ENCODE data around the gene RELA.
A peak's percentile ranks its signal among the peaks of the same experiment; 100 is the strongest.
"Not testable (repeated sequence)": the region's sequence is repeated elsewhere in the genome, so short reads cannot be mapped to it uniquely, and the experiment has no call there.

Gene RELA

DNA sequence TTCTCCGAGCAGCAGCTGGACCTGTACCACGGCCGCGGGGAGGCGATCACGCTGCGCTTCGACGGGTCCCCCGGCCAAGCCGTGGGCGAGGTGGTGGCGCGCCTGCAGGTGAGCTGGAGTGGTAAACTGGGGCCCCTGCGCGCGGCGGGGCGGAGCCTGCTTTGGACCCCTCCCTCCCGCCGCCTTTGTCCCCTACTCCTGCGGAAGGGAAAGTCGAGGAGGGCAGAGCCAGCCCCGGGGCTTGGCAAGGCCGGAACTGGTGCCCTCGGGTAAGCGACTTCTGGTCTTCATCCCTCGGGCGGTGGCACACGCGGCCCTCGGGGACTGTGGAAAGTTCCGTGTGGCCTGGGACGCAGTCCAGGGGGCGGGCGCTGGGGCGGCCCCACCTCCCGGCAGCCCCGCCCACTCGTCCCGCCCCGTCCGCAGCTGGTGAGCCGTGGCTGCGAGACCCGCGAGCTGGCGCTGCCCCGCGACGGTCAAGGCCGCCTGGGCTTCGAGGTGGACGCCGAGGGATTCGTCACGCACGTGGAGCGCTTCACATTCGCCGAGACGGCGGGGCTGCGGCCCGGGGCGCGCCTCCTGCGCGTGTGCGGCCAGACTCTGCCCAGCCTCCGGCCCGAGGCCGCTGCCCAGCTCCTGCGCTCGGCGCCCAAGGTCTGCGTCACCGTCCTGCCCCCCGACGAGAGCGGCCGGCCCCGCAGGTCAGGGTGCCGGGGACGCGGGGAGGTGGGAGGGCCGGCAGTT lies 15.6 kb downstream of the RELA start:
- ATAC-seq, result no peak

DNA sequence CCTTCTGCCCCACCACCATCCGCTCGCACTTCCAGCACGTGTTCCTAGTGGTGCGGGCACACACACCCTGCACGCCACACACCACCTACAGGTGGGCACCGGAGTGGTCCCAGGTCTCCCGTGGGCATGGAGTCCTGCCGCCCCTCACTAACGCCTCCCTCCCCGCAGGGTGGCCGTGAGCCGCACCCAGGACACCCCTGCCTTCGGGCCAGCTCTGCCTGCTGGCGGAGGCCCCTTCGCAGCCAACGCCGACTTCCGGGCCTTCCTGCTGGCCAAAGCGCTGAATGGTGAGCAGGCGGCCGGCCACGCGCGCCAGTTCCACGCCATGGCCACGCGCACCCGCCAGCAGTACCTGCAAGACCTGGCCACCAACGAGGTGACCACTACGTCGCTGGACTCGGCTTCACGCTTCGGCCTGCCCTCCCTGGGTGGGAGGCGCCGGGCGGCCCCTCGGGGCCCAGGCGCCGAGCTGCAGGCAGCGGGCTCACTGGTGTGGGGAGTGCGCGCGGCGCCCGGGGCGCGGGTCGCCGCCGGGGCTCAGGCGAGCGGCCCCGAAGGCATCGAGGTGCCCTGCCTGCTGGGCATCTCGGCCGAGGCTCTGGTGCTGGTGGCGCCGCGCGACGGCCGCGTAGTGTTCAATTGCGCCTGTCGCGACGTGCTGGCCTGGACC lies 16.3 kb downstream of the RELA start:
- ATAC-seq, result no peak

GRCh38 chr11:65645710-65646109 lies 17.0 kb downstream of the RELA start:
- no peak for ATAC-seq

GRCh38 chr11:65644837-65645236 lies 17.9 kb downstream of the RELA start:
- no peak for ATAC-seq

DNA sequence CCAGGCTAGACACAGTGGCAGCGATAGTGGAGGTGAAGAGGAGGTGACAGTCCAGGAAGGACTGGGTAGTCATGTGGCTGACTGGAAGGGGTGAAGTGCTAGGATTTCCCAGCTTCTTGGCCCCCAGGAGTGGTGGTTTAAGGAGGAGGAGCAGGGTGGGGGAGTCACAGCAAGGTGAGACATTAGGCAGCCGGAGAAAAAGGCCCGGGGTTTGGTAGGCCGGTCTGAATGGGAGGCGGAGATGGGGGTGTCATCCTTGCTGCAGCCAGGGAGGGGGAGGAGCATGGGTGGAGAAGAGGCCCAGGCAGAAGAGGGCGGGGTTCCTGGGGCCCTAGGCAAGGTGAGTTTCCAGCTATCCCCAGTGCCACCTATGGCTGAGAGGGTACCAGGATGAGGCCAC lies 18.7 kb downstream of the RELA start:
- no peak for ATAC-seq

GRCh38 chr11:65642014-65642671 lies 20.6 kb downstream of the RELA start:
- no peak for ATAC-seq

GRCh38 chr11:65641297-65642013 lies 21.3 kb downstream of the RELA start:
- no peak for ATAC-seq

DNA sequence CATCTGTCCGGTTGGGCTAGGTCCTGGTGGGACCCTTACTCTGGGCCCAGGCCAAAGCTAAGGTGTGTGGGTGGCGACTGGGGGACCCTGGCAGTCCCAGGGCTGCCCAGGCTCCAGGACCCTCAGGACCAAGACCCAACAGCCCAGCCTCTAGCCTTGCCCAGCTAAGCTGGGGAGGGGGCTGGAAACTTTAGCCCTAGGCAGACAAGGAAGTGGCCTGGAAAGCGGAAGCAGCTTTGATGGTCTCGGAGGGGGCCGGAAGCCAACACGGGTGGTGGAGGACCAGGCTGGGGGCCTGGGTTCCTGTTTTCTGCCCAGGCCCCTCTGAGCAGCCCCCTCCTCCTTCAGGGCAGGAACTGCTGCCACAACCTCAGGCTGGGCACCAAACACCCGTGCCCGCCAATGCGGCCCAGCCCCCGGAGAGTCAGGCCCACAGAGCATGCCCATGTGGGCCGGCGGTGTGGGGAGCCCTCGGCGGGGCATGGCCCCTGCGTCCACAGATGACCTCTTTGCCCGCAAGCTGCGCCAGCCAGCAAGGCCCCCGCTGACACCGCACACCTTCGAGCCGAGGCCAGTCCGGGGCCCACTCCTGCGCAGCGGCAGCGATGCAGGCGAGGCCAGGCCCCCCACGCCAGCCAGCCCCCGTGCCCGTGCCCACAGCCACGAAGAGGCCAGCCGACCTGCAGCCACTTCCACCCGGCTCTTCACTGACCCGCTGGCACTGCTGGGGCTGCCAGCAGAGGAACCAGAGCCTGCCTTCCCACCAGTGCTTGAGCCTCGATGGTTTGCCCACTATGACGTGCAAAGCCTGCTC lies 22.0 kb downstream of the RELA start:
- peak in 1 of 2 donors; percentile 21 for ATAC-seq

DNA sequence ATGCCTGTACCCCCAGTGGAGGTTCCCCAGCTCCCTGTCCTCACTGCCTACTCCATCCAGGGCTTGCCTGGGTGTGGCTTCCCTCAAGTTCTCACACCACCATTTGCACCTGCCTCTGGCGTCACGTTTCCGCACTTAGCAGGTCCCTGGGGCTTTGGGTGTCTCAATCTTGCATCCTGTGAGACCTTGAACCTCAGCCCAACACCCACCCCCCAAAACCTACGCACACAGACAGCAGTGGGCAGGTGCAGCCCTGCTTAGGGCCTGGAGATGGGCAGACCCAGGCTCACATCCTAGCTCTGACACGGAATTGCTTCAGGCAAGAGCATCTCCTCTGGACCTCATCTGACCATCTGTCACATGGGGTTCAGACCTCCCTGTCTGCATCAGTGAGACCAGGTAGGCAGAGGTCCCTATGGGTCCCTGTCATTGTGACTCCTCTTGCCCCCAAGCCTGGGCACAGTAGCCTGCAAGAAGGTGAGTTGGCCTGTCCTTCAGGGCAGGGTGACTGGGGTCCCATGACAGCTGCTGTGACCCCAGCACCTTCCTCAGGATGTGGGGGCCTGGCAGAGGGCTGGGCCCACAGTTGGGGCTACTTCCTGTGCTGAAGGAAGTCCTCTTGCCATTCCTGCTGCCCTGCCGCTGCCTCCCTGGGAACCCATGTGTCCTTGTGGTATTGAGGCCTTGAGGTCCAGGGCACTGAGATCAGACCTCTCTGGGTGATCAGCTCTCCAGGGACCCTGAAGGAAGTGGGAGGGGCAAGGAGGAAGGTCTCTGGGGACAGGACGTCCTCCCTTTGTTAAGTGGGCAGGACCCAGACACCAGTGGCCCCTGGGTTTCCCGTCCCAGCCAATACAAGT lies 22.9 kb downstream of the RELA start:
- ATAC-seq, result peak; percentile 6 to 13

GRCh38 chr11:65639228-65639597 lies 23.5 kb downstream of the RELA start:
- ATAC-seq, result not testable (repeated sequence)

GRCh38 chr11:65637794-65638419 lies 24.8 kb downstream of the RELA start, which contains the start of gene SIPA1:
Gene SIPA1, plus strand, starts transcription at chr11:65638101. Its CDS starts 2,821 bp downstream, at chr11:65640922.
- peak; percentile 69 to 75 for ATAC-seq

- no peak for ATAC-seq
Observed at GRCh38 chr11:65637032-65637557, 25.6 kb downstream of the RELA start.

- ATAC-seq, result no peak
Observed at GRCh38 chr11:65636108-65637031, 26.3 kb downstream of the RELA start.

- ATAC-seq, result no peak
Observed at GRCh38 chr11:65634905-65635731, 27.6 kb downstream of the RELA start.

- no peak for ATAC-seq
Observed at GRCh38 chr11:65634440-65634839, 28.3 kb downstream of the RELA start.

DNA sequence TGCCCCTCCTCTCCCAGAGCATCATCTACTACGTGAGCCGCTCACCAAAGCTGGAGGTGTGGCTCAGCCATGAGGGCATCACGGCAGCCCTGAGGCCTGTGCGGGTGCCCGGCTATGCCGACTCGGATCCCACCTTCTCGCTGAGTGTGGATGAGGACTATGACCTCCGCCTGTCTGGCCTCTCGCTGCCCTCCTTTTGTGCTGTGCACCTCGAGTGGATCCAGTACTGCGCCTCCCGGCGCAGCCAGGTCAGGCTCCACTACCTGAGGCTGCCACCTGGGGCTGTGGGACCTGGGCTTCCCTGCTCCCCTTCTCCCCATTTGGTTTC lies 28.6 kb downstream of the RELA start:
- ATAC-seq, result no peak

DNA sequence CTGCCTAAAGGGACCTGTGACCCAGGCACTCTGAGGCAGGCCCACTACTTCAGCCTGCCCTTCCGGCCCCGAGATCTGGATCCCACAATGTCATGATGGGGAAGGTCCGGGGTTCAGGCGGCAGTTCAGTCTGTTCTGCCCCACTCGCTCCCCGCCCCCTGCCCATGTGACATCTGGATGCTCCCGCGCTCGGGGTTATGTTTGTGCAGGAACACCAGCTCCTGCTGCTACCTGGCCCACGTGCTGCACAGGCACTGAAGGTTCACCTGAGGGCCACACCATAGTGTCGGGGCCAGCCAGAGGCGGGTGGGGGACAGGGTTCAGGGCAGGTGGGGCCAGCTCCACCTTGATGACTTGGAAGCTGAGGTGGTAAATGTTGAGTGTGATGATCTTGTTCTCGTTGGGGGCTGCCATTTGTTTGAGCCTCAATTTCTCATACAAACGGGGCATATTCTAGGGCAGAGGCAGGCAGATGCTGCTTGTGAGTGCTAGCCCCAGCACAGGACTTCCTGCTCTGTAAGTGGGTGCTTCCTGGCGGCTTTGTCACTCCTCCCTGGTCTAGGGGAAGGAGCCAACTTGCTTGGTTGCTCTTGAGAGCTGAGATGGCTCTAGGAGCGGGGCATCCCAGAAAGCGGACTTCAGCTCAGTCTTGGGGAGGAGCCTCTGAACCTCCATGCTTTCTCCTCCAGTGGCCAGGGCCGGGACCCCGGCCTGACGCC lies 29.2 kb downstream of the RELA start:
- ATAC-seq, result no peak

DNA sequence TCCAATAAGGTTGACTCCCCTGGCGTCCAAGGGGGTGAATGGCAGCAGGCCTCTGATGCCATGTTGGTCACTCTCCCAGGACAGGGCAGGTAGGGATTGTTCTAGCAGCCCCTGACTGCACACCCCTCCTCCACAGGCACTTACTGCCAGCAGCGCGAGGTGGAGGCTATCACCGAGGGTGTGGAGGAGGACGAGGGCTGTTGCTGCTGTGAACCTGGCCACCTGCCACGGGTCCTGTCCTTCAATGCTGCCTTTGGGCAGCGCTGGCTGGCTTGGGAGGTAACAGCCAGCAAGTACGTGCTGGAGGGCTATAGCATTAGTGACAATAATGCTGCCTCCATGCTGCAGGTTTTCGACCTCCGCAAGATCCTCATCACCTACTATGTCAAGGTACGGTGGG lies 32.5 kb downstream of the RELA start:
- no peak for ATAC-seq

All from activated CD4-positive, CD25-positive, alpha-beta regulatory T cell treated with anti-CD3 and anti-CD28 coated beads, Interleukin-2, amount 50 U/mL, for 24 hours (primary cell).